RPMI7951 (cell line): ENCODE measurements around the gene PGAP3. TPM values are rescaled to one million over a fixed set of nuclear protein-coding genes. Genes with fewer than 3 reads are reported as not detected.

Experiments used
- DNase-seq: peaks from one replicate; pipeline ENCODE4 v3.0.0-alpha.2; 2012; ENCODE audit warnings: low read depth
- total RNA-seq: library from RNA; depleted of rRNA; stranded (reverse); fragments of >200 nt; shearing (Covaris generic); gene quantifications from 2 replicates; pipeline ENCODE4 v1.2.3, GENCODE V29; 2014

PGAP3 gene
- total RNA-seq, 1 experiment from 2014 or later: 4.0 TPM

GRCh38 chr17:39660397-39661385, 27.2 kb downstream of the PGAP3 start:
- DNase-seq: no peak

GRCh38 chr17:39660011-39660360, 27.9 kb downstream of the PGAP3 start:
- no peak for DNase-seq

GRCh38 chr17:39659279-39660010, 28.4 kb downstream of the PGAP3 start:
- DNase-seq: no peak

- DNase-seq: no peak
Measured at GRCh38 chr17:39658760-39659159, 29.1 kb downstream of the PGAP3 start.

DNA sequence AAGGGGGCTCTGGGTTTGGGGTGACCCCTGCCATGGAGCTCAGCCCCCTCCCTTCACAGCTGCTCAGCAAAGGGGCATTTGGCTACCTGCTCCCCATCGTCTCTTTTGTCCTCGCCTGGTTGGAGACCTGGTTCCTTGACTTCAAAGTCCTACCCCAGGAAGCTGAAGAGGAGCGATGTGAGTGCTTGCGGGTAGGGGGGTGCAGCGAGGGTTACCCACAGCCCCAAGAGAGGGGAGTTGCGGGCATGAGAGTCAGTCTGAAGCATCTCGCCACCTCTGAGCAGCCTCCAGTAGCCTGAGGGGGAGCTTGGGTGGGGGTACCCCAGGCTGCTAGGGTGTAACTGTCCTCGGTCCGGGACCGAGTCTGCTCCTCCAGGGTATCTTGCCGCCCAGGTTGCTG, 29.5 kb downstream of the PGAP3 start:
- DNase-seq: no peak

DNA sequence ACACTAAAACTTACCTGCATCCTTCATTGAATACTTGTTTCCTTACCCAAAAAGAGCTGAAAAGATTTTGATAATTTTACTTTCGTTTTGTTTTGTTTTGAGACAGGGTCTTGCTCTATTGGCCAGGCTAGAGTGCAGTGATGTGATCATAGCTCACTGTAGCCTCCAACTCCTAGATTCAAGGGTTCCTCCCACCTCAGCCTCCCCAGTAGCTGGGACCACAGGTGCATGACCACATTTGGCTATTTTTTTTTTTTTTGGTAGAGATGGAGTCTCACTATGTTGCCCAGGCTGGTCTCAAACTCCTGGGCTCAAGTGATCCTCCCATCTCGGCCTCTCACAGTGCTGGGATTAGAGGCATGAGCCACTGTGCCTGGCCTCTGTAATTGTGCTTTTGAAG, 32.8 kb downstream of the PGAP3 start:
- DNase-seq: no peak

DNA sequence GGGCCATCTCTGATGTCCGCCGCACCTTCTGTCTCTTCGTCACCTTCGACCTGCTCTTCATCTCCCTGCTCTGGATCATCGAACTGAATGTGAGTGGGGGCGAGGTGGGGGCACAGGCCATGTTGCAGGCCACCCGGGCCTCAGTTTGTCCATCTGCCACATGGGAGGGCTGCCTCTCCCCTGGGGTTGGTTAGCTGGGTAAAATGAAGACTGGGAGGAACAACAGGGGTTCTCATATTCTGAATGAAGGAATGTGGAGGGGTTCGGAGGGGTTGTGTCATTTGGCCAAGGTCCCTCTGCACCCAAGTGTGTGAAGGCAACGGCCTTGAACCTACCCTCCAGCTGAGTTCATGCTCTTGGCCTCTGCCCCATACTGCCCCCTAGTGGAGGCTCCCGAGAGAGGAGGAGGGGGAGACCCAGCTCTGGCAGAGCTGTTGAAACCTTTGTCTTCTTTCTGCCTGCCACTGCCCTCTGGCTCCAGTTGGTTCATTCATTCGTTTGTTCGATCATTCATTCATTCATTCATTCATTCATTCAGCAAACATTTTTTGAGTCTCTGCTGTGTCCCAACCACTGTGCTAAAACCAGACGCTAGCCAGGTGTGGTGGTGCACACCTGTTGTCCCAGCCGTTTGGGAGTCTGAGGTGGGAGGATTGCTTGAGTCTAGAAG, 34.1 kb downstream of the PGAP3 start:
- DNase-seq: peak; percentile 30

GRCh38 chr17:39653316-39653661, 34.6 kb downstream of the PGAP3 start:
- DNase-seq: no peak

GRCh38 chr17:39652587-39653315, 35.1 kb downstream of the PGAP3 start:
- no peak for DNase-seq

DNA sequence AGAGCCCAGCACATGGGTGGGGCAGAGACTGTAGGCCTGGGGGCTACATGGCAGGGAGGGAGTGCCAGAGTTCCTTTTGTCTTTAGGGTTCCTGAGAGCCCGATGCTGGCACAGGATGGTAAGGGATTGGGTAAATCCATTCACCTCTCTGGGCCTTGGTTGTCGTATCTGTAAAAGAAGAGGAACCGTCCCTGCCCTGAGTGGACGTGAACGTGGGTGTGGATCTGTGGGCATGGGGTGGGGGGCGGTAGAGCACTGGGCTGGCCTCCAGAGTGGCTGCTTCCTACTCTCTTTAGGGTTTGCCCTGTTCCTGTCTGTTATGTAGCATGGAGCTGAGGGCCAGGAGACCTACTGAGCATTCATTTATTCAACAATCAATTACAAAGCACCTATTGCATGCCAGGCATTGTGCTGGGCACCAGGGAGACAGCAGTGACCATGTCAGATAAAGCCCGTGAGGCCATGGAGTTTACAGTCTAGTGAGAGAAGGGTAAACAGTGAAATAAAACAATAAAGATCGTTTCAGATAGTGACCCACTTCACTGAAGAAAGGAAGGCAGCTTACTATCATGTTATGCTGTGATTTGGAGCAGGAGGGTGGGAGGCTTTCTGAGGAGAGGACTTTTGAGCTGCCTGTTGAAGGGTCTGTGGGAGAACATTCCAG, 35.8 kb downstream of the PGAP3 start:
- DNase-seq: no peak

- DNase-seq: no peak
Measured at GRCh38 chr17:39650121-39650579, 37.7 kb downstream of the PGAP3 start.

DNA sequence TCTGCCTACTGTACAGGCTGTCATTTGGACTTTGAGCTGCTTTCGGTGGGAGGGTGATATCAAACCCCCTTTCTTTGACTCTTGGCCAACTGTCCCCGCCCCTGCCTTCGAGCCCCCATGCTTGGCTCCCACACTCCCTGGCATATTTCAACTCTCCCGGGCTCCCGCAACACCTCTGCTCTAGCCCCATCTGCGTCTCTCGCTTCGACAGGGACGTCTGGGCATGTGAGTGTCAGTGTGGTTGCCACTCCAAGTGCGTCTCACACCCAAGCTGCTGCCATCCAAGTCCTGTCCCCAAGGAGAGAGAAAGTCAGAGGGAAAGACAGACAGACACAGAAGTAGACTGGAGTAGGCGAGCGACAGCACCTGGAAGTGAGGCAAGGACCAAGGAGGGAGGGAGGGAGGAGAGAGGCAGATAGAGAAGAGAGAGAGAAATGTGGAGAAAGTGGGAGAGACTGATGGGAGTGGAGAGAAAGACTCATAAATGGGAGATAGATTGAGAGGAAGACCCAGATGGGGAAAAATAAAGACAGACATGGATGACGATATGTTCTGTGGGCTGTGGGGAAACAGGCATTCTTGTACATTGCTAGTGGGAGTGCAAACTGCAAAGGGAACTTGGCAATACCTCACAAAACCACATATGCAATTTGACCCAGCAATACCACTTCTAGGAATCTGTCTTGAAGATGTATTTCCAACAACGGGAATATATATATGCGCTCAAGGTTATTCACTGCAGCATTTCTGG, 39.1 kb downstream of the PGAP3 start:
- no peak for DNase-seq

DNA sequence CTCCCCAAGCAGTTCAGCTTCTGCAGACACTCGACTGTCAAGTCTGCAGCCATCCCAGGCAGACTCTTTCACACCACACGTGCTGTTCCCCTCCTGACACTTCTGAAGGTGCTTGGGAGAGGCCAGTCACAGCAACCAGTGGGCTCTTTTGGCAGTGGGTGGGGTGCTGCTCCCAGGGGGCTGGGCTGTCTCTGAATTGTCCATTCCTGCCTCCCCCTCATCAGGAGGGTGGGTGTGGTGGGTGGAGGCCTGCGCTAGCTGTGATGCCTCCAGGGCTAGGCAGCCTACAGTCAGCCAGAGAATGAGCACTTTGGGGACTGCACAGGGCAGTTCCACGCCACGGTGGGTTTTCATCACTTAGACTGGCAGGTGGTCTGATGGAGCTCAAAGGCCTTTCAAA, 40.6 kb downstream of the PGAP3 start:
- DNase-seq: no peak

- DNase-seq: peak; percentile 65
Measured at GRCh38 chr17:39643271-39643670, 44.6 kb downstream of the PGAP3 start.

DNA sequence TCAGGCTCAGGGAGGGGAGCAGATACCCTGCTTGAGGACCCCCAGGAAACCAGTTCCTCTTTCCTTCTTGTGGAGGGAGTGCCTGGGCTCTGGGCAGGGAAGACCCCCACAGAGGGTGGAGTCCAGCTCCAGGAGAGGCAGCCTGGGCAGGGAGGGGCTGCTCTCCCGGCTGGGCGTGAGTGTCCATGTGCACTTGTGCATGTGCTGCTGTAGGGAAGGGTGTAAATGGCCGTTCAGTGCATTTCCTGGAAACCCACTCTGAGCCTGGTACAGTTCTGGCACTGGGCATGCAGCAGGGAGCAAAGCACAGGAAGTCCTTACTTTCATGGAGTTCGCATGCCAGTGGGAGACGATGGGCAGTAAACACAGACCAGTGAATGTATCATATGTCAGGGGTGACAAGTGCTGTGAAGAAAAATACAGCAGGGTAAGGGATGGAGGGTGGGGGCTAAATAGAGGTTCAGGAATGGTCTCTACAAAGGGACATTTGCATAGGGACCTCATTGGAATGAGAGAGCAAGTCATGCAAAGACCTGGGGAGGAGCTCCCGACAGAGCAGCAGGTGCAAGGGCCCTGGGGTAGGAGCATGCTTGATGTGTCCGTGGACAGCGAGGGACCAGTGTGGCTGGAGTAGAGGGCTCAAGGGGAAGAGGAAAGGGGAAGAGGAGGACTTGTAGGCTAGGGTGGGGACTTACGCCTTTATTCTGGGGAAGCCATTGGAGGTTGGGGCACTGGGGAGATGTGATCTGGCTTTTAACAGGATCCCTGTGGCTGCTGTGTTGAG, 45.4 kb downstream of the PGAP3 start:
- no peak for DNase-seq

DNA sequence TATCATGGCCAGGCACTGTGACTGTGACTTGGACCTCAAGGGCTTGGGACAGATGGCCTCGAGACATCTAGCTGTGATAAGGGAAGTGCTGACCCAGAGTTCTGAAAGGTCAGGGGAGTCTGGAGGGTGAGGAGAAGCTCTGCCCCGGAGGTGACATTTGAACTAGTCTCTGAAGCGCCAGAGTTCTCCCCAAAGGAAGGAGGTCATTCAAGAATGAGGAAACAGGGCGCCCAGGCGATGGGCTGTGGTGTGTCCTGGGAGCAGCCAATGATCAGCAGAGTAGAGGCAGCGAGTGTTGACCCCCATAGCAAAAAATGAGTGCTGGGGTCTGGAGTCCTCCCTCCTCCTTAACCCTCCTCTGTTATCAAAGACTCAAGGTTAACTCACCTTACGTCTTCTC, 46.0 kb downstream of the PGAP3 start:
- no peak for DNase-seq

DNA sequence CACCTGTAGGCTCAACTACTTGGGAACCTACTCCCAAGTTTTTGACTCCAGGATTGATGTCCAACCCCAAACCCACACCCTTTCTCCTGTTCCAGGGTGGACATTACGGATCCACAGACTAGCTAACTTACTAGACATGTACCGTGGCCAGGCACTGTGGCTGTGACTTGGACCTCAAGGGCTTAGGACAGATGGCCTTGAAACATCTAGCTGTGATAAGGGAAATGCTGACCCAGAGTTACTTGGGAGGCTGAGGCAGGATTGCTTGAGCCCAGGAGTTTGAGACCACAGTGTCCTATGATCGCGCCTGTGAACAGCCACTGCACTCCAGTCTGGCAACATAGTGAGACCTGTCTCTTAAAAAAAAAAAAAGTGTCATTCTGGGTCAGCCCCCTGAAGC, 46.8 kb downstream of the PGAP3 start:
- DNase-seq: no peak

- DNase-seq: no peak
Measured at GRCh38 chr17:39640591-39641031, 47.2 kb downstream of the PGAP3 start.
